GM19468 (cell line): ENCODE measurements around the gene RRP15.

Experiments
- ATAC-seq: cut with Tn5 transposase; IDR thresholded peaks from one replicate; pipeline ENCODE4 v1.9.1; 2021; ENCODE audit warnings: mild to moderate bottlenecking, moderate library complexity, moderate number of reproducible peaks; ENCODE audit not compliant: unreplicated experiment; ENCODE audit errors: extremely low read depth

Gene RRP15

DNA sequence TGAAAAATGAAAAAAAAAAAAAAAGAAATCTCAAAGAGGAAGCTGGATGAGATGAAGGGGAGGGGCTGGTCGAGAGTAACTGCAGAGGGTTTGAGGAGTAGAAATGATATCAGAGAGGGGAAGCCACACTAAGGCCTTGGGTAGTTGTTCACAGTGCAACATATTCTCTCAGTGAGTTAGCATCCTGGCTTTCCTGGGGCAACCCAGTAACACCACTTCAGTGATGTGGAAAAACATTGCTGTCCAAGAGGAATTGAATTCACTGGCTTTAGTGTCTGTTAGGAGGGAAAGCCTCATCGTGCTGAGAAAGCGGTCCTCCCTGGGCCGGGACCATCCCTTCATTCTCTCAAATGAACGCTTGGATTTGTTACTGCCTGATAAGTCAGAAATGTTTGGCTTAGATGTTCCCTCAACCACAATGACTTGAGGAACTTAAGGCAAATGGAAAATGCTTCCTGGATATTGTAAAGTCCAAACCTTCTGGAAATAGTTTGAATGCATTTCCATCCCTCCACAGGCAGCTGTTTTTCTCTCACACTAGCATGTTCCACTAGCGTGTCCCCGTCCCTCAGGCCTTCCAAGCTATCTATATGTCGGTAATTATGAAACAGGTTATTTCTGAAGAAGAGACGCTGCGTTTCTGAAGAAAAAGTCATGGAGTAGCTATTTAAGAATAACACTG lies 72.3 kb downstream of the RRP15 start:
- no peak for ATAC-seq

DNA sequence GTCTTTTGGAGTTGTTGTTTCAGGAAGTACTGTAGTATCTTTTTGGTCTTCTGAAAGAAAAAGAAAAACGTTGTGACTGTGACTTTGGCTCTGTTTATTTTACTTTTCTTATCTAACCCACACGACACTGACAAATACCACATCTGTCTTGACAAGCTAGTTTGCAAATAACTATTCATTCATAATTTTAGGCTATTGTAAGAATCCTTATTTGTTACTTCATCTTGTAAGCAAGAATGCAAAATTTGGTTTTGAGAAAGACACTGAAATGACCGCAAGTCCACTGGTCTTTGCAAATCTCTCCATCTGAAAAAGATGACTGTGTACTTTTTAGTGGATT lies 72.8 kb downstream of the RRP15 start:
- no peak for ATAC-seq

DNA sequence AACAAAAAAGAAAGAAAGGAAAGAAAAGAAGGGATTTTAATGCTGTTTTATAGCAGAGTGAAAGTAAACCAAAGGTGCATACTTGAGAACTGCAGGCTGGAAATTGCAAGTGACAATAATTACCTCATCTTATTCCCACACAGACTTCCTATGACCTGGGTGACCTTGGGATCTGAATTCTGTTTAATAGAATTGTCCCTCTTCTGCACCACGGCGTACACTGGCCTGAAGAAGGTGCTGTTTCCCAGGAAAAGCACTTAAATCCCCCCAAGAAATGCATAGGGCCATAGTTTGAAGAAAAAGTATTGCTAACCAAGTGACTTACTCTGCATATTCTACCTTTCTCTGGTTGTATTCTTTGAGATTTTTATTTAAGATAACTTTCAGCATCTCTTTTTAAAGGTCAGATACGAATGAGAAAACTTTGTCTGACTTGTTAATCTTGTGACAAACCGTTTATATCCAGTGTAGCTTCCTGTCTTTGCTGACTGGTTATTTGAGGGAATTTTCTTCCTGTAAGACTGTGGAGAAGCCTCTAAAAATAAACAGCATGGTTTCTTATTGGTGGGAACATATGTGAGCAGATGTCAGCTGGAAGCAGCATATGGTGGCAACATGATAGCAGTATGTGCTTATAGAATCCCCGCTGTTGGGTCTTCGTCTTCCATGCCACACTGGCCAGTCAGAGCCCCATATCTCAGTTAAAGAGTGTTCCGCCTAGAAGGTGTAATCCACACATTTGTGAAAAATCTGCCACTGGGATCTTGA lies 76.4 kb downstream of the RRP15 start:
- no peak for ATAC-seq

DNA sequence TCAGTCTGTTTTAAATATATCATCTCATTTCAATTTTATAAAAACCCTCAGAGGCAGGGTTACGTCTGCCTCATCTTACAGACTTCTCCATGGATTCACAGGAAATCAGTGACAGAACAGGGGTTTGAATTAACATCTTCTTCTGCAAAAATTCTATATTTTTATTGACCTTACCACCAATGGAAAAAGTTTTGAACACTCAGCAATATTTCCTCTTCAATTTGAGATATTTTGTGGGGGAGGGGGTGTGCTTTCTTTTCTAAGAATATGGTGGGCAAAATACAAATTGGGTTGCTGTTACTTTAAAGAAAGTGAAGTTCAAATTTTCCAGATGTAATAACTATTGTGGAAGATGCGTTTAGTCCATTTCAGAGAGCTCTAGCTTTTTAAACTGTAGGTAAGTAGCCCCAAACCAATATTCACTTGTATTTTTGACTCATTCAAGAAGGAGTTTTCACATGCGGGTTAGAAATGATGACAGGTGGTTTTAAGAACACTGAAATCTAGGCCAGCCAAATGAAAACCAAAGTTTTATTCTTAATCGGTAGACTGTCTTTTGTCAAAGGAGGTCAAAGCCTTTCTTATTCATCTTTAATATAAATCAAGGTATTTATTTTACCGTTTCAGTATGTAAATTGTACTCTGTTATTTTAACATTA lies 77.5 kb downstream of the RRP15 start:
- ATAC-seq: no peak

DNA sequence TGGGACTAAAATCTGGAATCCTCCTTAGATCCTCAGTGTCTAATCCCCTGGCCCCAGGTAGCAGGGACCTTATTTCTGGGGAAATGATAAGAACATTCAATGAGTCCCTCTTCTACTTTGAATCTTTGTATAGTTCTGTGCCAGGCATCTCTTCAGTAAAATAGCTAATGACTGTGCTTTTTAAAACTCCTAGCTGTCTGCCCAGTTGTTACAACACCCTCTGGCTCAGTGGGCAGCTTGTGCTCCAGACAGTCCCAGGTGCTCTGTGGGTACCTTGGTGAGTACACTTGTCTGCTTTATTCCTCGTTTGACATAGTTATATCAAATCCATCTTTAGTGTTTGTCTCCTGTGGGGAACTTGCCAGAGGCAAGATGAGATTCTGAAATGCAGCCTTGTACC lies 78.0 kb downstream of the RRP15 start:
- ATAC-seq: no peak

DNA sequence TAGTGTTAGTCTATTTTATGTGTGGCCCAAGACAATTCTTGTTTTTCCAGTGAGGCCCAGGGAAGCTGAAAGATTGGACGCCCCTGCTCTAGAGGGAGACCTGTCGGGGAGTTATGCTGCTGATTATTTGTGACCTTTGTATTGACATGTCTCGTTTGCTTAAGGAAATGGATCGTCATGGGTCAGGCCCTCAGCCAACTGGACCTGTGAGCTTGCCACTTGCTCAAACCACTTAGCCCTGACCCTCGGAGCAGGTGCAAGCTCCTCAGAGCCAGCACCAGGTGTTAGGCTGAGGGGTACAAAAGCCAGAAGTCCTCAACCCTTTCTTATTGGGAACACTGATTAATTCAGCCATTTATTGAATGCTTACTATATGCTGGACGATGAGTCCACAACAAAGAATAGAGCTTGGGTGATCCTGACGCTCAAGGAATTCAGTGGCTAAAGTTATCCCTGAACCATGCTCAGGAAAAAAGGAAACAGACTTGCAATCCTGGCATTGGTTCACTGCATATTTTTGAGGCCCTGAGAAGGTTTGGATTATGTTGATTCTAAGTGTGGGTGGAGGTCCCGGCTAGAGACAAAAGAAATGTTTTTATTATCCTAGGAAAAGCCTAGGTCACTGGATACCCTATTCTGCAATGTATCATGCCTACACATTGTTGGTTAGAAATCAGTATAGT lies 79.1 kb downstream of the RRP15 start:
- no peak for ATAC-seq

DNA sequence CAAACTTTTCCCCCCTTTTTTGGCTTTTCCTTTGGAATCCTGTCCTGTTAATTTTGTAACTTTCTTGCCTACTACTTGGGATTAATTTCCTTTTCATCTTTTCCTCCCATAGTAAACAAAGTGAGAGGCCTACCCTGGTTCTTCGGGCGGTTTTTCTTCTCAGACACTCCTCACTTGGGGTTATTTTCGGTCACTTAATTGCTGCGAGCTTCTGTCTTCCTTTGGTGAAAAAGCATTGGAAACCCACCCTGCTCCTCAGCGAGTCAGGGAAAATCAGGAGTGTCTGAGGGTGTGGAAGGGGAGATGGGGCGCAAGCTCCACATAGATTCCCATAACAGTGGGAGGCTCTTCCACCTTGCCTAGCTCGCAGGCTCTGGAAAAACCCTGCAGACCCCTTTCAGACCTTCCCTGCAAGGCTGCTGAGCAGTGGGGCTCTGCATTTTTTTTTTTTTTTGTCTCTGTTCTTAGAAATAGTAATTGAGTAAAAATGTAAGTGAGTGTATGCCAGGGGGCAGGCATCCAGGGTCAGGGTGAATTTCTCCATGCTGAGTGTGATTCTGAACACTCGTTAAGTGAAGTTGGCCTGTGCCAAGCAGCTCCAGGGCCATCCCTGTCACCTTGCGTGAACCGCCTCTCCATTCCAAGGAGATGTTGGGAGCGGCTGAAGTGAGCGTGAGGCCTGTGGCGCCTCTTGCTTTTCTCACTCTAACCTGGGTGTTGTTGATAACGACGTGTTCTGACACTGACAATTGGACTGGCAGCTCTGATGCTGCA lies 80.3 kb downstream of the RRP15 start:
- ATAC-seq: no peak

DNA sequence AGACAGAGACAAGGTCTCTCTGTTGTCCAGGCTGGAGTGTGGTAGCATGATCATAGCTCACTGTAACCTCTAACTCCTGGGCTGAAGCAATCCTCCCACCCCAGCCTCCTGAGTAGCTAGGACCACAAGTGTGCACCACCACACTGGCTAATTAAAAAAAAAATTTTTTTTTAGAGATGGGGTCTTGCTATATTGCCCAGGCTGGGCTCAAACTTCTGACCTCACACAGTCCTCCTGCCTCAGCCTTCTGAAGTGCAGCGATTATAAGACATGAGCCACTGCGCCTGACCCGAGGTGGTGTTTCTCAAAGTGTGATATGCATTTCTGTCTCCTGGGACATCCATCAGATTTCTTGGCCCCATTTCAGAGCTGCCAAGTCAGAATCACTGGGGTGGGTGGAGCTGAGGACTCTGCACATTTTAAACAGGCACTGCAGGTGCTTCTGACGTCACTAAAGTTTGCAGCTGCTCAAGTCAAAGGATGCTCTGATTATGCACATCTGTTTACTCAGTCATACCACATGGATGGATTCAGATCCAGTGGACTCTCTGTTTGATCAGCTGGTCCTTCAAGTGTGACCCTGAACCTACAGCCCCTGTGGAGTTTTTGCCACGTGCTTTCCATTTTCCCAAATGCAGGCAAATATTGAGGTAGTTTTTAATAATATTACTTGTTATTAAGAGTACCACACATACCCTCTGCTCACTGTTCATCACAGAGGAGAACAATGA lies 81.4 kb downstream of the RRP15 start:
- ATAC-seq: no peak

DNA sequence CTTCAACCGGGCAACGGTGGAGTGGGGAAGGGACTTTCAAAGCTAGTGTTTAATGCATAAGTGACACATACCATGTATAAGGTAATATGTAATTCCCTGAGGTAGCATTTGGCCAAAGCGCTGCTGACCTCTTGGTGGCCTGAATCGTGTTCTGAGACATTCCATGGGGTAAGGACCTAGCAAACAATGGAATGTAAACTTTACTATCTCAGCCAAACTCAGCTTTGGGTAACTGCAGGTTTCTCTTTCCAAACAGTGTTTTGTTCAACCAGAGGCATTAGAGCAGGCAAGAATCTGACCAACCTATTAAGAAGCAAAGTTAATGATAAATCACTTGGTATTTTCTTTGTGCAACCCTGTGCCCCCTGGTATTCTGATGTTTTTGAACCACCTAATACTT lies 82.0 kb downstream of the RRP15 start:
- no peak for ATAC-seq

DNA sequence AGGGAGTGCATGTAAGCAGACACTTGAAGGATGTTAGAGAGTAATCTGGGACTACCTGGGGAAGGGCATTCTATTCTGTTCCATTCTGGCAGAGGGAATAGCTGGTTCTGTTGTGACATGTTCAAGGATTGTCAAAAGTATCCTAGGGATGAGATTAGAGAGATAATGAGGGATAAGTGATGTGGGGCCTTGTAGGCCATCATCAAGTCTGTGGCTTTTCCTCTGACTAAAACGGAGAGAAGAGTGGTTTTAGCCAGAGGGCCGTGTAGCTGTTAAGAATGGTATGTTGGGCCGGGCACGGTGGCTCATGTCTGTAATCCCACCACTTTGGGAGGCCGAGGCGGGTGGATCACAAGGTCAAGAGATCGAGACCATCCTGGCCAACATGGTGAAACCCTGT lies 83.6 kb downstream of the RRP15 start:
- ATAC-seq: no peak

DNA sequence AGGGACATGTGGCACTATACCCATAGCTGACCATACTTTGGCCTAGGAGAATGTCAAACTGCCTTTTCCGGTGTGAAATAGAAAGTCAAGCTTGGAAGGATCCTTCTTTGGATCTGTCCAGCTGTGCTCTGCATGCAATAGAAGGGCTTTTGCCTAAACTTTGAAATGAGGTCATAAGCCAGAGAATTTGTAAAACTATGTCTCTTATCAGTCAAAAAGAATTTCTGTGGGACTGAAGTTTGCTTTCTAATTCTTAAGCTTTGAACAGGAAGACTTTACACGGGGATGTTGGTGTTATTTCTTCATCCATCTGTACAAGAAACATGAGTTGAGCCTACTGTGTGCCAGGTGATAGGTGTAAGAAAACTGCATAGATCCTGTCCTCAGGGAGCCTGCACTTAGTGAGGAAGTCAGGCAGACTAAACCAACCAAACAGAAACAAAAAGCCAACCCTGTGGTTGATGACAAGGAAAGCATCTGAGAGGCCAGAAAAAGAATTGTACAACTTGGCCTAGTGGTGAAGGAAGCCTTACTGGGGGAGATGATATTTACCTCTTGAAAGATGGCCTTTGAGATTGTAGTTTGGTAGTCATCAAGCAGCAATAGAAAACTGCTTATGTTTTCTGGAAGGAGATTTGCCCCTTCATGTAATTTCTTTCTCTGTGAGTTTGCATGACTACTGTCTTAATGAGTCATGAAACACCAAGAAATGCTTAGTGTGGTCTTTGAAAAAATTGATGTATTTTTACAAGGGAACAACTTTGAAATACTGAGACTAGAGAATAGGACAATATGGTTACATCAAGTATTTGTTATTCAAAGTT lies 84.8 kb downstream of the RRP15 start:
- no peak for ATAC-seq

DNA sequence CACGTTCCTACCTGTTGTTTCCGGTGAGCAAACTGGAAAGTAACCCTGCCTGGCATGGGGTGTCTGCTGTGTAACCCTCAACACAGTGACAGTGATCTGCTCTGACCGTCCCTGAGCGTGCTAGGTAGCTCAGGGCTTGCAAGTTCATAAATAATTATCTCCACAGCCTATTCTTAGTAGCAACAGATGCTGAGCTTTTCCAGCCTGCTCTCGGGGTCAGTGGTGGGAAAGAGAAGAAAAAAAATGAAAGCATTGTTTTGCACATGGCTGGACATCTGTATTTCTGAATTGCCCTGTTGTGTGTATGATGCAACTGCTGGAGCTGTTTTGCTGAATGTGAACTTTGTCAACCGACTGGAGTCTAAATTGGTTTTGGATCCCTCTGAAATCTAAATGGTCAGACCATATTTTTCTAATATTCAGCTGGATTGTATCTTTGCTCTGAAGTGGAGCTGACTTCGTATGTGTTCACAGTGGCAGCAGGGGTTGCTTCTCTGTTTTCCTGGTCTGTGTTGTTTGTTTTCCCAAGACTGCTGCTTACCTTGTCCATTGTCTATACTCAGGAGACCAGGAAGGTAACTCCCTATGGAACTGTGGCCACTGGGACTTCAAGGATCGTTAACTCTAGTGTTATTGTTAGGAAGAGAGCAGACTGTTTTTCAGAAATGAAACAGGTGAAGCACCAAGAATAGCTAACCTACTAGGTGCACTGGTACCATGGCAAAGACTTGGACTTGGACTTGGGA lies 87.0 kb downstream of the RRP15 start:
- ATAC-seq: no peak

DNA sequence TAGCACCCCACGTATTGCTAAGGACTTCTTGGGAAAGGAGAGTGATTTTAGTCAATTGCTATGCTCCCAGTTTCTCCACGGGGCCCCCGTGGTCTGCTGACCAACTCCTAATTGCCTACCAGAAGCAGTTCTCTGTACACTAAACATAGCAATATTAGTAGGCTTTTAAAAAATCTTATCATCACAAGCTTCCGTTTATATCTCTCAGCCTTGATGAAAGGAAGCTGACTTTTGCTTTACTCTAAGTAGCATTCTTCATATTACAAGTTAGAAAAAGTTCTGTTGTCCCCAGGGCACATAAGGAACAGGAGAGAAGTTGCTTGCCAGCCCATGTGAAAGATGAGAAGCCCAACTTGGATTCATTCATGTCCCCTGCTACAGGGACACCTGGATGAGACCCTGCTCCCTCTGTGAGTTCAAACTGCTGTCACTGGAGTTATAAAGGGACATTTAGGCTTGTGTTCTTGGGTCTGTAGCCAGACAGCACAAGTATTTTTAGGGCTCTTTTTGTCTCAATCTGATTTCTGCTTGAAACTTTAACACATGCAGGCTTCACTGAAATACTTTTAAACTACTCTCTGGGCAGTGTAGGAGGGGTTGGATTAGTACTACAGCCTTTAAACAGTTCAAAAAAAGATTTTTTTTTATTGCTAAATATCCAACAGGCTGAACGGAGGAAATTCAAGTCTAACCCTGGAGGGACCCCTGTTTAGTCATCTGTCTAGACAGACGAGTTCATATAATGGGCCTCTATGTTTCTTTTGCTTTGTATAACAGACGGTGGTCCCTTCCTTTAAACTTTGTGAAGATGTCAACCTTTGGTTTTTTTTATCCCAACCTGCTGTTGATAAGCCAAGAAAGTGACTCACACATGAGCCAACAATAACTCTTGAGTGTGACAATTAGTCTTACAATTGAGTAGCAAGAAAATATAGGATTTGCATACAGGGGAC lies 89.6 kb downstream of the RRP15 start:
- no peak for ATAC-seq

DNA sequence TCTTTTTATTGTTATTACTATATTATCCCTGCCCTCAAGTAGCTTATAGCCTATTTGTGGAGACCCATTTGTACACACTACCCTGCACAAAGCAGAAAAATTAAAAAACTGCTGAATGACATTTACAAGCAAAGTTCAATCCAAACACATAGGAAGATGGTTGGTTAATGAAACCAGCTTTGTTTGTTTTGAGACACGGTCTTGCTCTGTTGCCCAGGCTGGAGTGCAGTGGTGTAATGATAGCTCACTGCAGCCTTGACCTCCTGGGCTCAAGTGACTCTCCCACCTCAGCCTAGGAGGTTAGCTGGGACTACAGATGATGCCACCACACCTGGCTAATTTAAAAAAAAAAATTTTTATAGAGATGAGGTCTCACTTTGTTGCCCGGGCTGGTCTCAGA lies 91.6 kb downstream of the RRP15 start:
- no peak for ATAC-seq

DNA sequence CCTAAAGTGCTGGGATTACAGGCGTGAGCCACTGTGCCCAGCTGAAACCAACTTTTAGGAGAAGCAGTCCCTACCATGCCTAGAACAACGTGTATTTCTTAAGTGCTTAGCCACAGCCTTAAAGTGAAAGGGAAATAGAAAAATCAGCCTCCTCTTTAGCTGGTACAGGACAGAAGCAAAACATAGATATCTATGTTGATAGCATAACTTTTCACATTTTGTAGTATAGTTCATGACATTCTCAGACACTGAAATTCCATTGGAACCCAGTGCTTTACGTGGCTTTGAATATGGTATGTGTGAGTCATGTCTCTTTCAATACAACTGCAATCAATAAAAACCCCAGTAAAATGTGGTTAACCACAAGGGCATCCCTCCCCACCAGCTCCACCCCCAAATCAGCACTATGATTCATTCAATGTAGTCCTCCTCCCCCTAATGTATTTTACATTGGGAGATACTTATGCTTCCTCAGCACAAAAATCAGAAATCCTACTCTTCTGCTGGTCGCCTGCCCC lies 92.1 kb downstream of the RRP15 start:
- peak; percentile 80 for ATAC-seq

DNA sequence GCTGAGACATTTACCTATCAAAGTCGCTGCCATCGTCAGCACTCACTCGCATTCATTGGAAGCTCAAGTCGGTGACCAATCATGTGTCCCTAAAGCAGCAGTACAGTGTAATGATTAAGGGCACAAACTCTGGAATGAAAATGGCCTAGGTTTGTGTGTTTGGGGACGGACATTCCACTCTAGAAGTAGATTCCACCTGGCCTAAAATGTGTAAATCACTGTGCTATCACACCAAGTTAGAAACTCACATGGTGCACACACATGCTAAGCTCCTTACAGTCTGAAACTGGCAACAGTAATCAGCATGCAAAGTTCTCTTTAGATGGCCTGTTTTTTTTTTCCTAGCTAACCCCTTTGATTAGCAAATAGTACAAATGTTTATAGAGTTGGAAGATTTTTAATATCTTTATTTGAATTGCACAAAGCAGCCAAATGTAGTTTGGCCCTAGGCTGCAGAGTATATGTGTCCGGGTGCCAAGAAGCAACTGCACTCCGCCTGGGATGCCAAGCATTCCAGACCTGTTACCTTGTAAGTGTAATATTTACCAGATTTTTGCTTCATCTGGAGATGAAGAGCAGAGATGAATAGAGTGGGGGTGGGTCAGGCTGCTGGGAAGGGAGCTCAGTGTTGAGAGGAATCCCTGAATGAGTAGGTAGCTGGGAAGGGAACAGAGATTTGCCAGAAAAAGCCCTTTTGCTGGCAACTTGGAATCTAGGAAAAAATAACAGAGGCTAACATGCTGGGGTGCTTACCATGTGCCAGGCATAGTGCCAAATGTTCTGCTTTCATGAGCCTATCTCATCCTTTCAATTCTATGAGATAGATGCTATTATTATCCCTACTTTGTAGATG lies 95.3 kb downstream of the RRP15 start:
- ATAC-seq: no peak
